ENCODE measurements around the gene ZNF544.

ZNF544 gene

DNA sequence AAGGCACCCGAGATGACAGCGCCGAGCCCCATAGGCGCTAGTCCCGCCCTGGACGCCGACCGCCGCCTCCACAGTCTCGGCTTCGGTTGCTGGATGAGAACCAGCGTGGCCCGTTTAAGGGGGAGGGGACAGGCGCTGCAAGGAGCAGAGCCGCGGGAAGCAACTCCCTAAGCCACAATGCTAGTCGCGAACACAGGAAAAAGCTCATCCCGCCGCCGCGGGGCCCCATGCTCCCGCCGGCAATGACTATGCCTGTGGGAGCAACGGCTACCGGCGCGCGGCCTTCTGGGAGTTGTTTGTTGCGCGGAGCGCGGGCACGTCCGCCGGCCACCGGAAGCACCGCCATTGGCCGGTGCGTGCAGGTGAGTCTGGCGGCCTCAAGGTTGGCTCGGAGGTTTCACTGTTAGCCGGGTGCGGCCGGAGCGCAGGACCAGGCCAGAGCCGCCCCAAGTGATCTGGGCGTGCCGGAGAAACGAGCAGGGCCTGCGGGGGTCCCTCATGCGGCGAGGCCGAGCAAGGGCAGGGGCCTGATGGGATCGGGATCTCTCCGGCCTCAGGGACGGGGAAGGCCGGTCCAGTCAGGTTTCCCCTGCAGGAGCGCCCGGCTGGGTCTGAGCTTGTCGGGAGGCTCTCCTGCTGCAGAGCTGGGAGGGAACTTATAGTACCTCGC, at the start of gene ZNF544:
TSS of gene ZNF544 (plus strand) at position 330 of the 670 bp plus-strand sequence. CDS start 15,110 bp downstream, outside the sequence.
- DNase-seq = peak; percentile 82

DNA sequence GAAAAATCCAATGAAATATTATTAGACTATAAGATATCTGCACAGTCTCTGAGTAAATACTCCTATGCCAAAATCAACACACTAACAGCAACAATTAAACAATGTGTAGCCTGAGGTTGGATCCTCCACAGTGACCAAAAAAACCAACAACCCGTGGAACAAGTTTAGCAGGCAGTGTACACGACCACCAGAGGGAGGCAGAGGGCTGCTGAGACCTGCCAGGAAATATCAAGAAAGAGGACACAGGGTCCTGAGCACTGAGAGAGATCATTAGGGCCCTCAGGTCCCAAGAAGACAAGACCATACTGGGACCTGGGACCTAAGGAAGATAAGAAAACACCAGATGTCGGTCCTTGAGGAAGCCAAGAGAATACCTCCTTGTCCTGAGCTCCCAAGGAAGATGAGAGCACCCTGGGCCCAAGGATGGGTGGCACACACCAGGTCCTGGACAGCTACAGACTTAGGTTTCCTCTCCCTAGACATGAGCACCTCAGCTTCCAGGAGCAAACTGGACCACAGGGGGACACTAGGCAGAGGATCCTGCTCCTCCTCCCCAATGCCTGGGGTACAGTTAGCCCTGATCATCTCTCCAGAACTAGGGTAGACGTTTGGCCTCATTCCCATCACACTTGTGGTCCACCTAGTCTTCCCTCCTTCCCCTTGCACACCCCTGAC, 46.7 kb upstream of the ZNF544 start:
- DNase-seq = no peak

DNA sequence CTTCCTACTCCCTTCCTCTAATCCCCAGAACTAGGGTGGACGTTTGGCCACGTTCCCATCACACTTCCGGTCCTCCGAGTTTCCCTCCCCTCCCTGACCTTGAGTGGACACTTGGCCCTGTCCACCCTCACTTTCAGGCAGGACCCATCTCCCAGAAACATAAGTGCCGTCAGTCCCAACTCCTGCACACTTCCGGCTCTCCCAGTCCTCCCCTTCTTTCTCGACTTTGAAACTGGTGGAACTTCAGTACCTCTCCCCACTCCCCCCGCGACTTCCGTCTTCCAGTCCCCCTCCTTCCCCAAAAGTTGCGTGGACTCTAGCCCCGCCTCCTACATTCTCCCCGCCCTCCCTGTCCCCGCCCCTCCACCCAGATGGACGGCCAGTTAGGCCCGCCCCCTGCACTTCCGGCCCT, 46.1 kb upstream of the ZNF544 start:
- no peak for DNase-seq

DNA sequence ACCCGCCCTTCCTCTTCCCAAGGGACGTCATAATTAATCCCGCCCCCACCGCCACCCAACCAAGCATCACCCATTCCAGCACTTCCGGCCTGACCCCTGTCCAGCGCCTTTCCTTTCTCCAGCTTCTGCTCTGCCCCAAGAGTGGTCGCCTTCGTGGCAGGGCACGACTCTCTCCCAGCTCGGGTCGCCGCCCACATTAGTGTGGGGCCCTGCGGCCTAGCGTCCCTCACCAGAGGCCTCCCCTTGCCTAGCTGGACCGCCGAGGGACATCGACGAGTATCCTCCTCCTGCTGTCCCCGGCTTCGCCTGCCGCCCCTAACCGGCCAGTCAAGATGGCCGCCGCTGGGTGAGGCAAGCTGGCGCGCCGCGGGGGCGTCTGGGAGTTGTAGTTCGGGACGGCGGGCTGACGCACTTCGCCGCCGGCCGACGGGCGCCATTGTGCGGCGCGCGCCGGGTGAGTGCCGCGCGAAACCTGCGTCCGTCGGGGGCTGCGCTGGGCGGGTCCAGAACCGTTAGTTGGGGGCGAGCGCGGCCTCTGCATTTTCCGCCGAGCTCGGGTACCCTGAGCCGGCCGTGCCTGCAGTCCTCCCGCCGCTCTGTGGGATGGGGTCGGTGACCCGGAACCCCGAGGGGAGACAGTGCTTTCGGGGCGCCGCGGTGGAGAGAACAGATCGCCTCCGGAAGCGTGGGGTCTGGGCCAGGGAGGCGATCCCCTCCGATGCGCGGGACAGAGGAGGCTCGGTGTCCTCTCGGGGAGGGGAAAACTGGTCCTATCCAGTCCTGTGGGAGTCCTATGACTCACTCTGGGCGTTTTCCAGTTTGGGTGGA, 45.5 kb upstream of the ZNF544 start, which contains the start of gene ZNF274:
TSS of gene ZNF274 (plus strand) at position 73 of the 828 bp plus-strand sequence. CDS start 905 bp downstream, outside the sequence.
- DNase-seq = peak; percentile 95

DNA sequence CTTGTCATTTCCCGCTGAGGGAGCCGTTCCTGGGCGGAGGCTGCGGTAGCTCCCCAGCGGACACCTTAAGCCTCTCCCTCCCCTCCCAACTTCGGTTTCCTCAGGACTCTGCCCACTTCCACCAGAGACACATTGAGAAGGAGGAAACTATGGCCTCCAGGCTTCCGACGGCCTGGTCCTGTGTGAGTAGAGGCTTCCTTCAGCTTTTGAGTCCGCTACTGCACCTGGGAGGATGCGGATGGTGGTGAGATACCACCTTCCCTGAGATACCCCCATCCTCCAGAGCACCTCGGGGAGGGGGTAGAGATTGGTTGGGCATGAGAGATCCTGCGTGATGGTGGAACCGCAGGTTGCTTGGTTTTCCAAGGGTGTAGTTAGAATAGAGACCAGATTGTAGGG, 44.9 kb upstream of the ZNF544 start:
- no peak for DNase-seq

DNA sequence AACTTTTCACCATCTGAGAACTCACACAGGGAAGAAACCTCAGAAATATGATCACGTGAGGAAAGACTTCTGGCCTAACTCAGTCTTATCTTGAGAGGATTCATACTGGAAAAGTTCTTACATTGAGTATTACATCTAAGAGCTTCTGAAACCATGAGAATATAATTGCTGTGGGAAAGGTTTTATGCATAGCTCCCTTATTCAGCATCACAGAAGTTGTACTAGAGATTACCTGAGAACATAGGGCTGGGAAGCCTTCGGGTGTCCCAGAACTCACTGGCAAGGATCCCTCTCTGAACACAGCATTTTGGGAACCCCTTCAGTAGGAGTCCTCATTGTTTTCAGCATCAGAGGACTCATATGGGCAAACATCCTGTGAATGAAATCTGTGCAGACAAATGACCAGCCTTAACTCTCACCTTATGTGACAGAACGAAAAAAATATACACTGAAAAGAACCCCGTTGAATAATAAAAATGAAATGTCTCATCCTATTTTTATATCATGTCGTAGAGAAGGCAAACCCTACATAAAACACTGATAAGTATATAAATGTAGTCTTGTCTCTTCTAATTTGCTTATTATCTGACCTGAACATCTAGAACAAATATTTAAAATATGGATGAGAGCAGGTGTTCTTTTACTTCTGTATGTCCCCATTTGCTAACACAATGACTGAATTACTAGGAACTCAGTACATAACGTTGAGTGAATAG, 31.7 kb upstream of the ZNF544 start:
- no peak for DNase-seq

DNA sequence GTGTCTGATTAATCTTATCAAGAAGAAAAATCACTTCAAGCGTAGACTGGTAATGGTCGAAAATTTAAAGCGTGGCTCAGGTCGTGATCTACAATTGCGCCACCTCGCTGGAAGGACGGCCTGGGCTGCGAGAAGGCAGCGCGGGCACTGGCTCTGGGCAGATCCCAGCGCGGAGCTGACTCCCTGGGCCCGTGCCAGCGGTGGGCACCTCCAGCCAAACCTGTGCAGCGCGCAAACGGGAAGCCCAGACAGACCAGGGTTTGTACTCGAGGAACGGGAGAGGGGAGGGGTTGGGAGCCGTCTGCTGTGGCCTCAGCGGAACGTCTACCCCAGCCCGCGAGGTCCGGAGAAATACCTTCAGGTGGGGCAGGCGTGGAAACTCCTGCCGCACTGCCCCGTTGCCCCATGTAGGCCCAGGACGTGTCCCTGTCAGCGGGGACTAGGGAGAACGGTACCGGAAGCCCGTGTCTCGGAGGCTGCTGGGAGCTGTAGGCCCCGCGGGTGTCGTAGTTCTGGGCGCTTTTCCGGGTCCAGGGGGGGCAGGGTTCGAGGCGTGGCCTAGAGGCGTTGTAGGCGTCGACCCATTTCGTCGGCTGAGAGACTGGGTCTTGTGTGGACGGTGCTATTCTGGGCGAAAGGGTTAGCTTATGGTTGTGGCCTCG, 24.8 kb upstream of the ZNF544 start:
- DNase-seq = peak; percentile 32

DNA sequence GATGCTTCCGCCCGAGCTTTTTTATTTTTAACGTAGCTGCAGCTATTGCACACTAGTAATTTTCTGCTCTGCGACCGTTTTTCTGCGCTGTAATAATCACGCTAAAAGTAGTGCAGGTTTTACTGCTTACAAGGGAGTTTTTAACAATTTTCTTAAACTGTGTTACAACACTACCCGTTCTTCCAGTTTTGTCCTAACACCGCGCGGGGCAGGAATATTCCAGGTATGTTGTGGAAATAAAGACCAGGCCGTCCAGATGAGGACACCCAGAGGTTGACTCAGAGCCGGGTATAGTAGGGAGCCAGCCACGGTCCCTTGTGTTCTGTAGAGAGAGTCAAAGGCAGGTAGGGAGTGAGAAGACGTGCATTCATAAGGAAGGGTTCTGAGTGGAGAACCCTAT, 24.1 kb upstream of the ZNF544 start:
- DNase-seq = no peak

DNA sequence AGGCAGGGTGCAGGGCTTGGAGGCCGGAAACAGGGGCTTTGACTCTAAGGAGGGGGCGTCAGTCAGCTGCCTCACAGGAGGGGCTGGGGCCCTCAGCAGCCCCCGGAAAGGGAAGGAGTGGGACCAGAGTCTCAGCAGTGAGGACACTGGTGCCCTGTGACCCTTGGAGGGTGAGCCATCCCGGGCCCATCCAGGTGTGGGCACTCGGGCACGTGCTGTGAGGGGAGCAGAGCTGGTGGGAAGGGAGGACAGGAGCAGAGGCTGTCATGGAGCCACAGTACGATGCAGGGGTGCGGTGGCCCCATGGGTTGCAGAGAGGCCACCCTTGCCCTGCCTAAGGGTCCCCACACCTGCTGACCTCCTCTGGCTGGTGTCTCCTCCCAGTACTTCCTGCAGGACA, 19.1 kb upstream of the ZNF544 start:
- no peak for DNase-seq

DNA sequence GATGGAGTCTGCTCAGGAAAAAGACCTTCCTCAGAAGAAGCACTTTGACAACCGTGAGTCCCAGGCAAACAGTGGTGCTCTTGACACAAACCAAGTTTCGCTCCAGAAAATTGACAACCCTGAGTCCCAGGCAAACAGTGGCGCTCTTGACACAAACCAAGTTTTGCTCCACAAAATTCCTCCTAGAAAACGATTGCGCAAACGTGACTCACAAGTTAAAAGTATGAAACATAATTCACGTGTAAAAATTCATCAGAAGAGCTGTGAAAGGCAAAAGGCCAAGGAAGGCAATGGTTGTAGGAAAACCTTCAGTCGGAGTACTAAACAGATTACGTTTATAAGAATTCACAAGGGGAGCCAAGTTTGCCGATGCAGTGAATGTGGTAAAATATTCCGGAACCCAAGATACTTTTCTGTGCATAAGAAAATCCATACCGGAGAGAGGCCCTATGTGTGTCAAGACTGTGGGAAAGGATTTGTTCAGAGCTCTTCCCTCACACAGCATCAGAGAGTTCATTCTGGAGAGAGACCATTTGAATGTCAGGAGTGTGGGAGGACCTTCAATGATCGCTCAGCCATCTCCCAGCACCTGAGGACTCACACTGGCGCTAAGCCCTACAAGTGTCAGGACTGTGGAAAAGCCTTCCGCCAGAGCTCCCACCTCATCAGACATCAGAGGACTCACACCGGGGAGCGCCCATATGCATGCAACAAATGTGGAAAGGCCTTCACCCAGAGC, 16.2 kb upstream of the ZNF544 start:
- no peak for DNase-seq

DNA sequence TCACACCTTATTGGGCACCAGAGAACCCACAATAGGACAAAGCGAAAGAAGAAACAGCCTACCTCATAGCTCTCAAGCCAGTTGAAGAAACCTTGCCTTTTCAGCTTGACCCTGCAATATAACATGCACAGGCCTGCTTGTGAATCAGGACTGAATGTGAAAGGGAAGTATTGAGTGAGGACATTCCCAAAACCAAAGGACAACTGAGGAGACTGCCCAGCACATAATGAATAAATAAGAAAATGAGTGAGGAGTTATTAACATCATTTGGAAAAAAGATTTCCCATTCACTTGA, 15.7 kb upstream of the ZNF544 start:
- no peak for DNase-seq

DNA sequence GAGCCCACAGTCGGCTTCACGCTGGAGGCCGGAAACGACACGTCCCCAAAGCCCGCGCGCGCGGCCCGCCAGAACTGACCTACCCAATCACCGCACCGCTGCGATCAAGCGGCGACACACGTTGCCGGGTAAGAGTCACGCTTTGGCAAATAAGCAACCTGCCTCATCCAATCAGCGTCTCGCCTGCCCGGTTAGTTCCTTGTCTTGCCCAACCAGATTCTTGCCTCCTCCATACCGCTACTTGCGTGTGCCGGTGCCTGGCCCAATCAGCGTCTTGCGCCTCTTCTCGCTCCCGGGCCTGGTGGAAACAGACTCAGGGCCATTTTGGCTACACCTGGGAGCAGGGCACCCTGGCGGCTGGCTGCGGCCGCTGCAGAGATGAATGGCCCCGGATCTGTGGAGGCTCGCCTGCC, 11.6 kb upstream of the ZNF544 start:
- no peak for DNase-seq

DNA sequence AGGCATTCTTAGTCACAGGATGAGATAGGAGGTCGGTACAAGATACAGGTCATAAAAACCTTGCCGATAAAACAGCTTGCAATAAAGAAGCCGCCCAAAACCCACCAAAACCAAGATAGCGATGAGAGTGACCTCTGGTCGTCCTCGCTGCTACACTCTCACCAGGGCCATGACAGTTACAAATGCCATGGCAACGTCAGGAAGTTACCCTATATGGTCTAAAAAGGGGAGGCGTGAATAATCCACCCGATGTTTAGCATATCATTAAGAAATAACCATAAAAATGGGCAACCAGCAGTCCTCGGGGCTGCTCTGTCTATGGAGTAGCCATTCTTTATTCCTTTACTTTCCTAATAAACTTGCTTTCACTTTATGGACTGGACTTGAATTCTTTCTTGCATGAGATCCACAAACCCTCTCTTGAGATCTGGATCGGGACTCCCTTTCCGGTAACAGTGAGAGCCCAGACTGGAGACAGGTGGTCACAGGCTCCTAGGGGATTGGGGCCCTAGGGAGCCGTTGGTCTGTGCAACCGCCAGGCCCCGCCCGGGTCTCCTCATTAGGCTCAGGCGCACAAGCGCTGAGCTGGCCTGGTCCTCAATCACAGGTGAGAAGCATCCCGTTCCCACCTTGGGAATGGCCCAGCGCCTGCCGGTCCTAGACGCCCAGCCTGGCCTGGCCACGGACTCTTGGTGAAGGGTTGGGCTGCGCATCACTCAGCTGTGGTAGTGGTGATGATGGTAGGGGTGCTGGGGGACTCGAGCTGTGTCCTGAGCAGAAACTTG, 10.9 kb upstream of the ZNF544 start:
- DNase-seq = no peak

DNA sequence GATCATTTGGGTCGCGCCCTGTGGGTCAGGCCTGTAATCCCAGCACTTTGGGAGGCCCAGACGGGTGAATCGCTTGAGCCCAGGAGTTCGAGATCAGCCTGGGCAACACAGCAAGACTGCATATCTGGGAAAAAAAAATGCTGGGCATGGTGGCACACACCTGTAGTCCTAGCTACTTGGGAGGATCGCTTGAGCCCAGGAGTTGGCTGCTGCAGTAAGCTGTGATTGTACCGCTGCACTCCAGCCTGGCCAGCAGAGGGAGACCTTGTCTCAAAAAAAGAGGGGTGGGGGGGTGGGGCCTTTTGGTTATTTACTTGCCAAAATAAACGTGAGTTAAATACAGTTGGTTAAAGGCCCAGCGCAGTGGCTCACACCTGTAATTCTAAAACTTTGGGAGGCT, 9.8 kb upstream of the ZNF544 start:
- DNase-seq = no peak

DNA sequence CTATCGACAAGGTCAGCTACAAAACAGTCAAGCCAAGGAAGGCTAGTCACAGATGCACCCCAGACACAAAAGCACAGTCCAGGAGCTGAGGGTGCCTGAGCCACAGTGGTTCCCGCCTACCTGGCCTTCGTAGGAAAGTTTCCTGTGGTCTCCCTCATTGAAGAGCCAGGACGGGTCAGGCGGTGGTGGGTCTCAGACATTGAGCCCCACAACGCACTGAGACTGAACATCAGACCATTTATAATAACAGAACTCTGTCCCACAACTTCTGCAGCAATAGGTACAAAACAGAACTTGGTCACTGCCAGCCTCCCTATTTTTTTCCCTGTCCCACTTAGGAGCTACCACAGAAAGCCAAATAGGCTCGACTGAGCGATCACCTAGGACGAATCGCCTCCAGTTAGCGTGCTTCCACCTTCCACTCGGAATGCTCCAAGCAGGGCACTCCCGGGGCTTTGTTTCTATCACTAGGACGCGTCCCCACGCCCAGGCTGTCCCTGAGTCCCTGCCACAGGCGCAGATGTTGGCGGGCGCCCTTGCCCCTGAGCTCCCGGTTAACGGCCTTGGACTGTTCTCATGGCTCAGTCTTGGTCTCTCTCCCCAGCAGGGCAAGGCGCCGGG, 640 bp upstream of the ZNF544 start:
- no peak for DNase-seq

DNA sequence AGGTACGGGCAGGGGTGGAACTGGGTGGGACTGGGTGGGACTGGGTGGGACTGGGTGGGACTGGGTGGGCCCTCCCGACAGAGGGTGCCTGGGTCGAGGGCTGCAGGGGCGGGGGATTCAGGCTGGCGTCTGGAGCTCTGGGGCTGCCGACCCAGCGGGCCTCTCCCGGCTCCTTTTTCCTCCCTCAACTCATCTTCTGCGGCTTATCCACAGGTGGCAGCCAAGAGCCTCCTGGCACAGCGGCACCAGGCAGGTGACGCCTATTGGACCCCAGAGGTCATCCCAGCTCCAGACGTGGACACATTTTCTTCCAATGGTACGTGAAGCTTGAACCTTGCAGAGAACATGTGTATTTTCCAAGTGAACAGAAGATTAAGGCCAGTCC, 533 bp downstream of the ZNF544 start:
- peak; percentile 45 for DNase-seq

DNA sequence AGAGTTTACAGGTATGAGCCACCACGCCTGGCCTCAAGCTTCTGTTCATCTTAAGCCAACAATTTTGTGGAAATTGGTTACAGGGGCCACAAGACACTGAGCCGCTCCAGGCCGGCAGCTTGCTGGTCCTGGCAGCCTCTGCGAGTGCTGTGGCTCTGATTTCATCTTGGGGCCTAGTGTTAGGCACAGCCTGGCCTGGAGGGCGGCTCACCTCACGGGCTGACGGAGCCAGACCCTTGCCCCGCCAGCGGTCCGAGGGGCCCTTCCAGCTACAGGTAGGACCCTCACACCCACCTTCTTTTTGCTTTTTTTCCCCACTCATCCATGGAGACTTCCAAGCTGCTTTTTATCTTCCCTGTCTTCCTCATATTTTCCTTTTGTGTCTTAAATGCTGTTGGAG, 8.6 kb downstream of the ZNF544 start:
- DNase-seq = no peak

DNA sequence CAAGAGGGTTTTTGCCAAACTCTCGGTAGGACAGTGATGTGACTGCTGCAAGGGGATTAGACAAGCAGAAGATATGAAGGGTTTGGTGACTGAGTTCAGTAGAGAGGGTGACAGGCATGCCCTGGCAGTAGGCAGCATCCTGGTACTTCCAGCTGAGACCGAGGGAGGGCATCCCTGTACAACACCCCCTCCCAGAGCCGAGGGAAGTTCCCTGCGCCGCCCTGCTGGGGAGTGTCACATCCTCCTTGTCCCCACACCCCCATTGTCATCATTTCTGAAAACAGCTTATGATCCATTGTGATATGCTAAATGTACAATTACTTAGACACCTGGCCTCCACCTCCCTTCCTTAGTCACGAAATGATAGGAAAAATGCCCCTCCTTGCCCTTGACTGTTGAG, 14.6 kb downstream of the ZNF544 start:
- no peak for DNase-seq

DNA sequence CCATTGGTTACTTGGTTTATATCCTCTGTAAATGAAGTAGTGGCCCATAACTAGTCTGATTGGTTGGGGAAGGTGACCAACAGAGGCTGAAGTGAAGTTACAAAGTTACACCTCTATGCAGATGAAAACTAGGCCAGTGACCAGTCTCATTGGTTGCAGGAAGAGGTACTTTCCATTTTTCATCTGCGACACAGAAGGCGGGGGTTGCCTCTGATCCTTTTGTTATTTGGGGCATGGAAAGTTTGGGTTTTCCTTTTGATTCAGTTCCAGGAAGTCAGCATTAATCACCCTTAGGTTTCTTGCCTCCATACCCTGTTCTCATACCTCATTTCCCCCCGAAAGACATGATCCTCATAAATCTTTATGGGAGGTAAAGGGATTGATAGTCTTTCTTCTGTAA, 20.2 kb downstream of the ZNF544 start:
- no peak for DNase-seq

DNA sequence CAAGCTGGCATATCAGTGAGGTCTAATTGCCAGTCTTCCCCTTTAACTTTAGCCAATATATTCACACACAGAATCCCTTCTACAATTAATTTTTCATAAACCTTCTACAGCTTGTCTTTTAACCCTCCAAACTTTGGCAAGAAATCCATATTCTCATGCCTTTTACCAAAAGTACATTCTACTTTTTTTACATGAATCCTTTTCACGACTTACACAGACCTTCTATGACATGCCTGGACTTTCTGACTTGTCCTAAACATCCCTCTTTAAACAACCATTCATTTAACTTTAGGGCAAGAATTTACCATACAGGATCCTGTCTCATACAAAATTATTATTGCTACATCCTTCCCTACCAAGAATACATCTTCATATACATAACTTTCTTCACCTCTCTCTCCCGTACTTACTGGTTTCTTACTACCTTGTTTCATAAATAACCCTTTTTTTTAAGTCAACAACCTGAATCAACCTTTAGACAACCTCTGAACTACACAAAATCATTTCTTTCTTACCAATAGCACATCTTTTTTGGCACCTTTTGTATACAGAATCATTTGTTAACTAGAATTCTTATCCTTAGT, 23.5 kb downstream of the ZNF544 start:
- no peak for DNase-seq
